Activated CD8-positive, alpha-beta T cell treated with anti-CD3 and anti-CD28 coated beads for 36 hours (primary cell): ENCODE data around the gene PTCHD4. TPM values are rescaled to one million over a fixed set of nuclear protein-coding genes. Genes with fewer than 3 reads are reported as not detected.
"Not testable (repeated sequence)": the region's sequence is repeated elsewhere in the genome, so short reads cannot be mapped to it uniquely, and the experiment has no call there.

Source experiments
- ATAC-seq: fragments of 200-7000 bp; cut with Tn5 transposase; one replicate; pipeline ENCODE4 v1.10.0; 2021; ENCODE audit warnings: mild to moderate bottlenecking, moderate library complexity
- CTCF ChIA-PET: fragments of 350-600 bp; sonication (Branson Sonifier 250); formaldehyde crosslinking; loops from one replicate; lab custom pipeline; 2021; ENCODE audit warnings: antibody characterized with exemption; lab: Charles Lee
- POLR2A ChIA-PET: fragments of 350-600 bp; sonication (Branson Sonifier 250); formaldehyde crosslinking; loops from one replicate; lab custom pipeline; 2021; ENCODE audit warnings: antibody characterized with exemption; lab: Charles Lee
- DNase-seq: peaks from one replicate; pipeline ENCODE4 v3.0.0-alpha.2; 2020
- H3K27ac Mint-ChIP-seq: one replicate; pipeline ENCODE4 v1.8.0; 2021; ENCODE audit warnings: mild to moderate bottlenecking, mixed read lengths
- H3K27me3 Mint-ChIP-seq: one replicate; pipeline ENCODE4 v1.8.0; 2021; ENCODE audit warnings: mixed read lengths
- H3K36me3 Mint-ChIP-seq: one replicate; pipeline ENCODE4 v1.8.0; 2021; ENCODE audit warnings: low read depth, mixed read lengths
- H3K4me1 Mint-ChIP-seq: one replicate; pipeline ENCODE4 v1.8.0; 2021; ENCODE audit warnings: low read depth, mixed read lengths
- H3K4me3 Mint-ChIP-seq: one replicate; pipeline ENCODE4 v1.8.0; 2021; ENCODE audit warnings: mild to moderate bottlenecking, moderate library complexity, mixed read lengths
- H3K9me3 Mint-ChIP-seq: one replicate; pipeline ENCODE4 v1.8.0; 2021; ENCODE audit warnings: mixed read lengths
- CTCF ChIP-seq: fragments of 200-600 bp; IDR thresholded peaks from one replicate; pipeline ENCODE4 v1.8.0; 2022; ENCODE audit warnings: antibody characterized with exemption, mild to moderate bottlenecking
- intact Hi-C: fragments of 100-400 bp; cut with micrococcal nuclease; formaldehyde crosslinking; loops from one replicate; pipeline ENCODE4 v1.10.0; 2022
- total RNA-seq, 2 experiments: library from RNA; stranded (reverse); gene quantifications; one replicate each; pipeline ENCODE4 v1.2.3, GENCODE V29; 2021

PTCHD4 gene
- total RNA-seq, 2 experiments from 2014 or later, result not detected

GRCh38 chr6:48134246-48134645 lies 23.2 kb upstream of the PTCHD4 start:
- no peaks in the 10 kb centered on the region for H3K9me3 Mint-ChIP-seq
- H3K36me3 Mint-ChIP-seq, result no peaks in the 10 kb centered on the region
- DNase-seq, result no peak
- peaks cover 1% of the 10 kb centered on the region for H3K27me3 Mint-ChIP-seq
- TF ChIP-seq CTCF, result no peak
- no peak for ATAC-seq
- ChIA-PET POLR2A (no interaction called here), CTCF (no interaction called here)
- intact Hi-C loops, result no loop called here
- H3K27ac Mint-ChIP-seq, result no peak overlapping the region
- H3K4me1 Mint-ChIP-seq, result no peaks in the 10 kb centered on the region
- H3K4me3 Mint-ChIP-seq, result no peak overlapping the region

- no peaks in the 10 kb centered on the region for H3K9me3 Mint-ChIP-seq
- no peak overlapping the region for H3K4me3 Mint-ChIP-seq
Measured at GRCh38 chr6:48123601-48124000, 12.6 kb upstream of the PTCHD4 start.

DNA sequence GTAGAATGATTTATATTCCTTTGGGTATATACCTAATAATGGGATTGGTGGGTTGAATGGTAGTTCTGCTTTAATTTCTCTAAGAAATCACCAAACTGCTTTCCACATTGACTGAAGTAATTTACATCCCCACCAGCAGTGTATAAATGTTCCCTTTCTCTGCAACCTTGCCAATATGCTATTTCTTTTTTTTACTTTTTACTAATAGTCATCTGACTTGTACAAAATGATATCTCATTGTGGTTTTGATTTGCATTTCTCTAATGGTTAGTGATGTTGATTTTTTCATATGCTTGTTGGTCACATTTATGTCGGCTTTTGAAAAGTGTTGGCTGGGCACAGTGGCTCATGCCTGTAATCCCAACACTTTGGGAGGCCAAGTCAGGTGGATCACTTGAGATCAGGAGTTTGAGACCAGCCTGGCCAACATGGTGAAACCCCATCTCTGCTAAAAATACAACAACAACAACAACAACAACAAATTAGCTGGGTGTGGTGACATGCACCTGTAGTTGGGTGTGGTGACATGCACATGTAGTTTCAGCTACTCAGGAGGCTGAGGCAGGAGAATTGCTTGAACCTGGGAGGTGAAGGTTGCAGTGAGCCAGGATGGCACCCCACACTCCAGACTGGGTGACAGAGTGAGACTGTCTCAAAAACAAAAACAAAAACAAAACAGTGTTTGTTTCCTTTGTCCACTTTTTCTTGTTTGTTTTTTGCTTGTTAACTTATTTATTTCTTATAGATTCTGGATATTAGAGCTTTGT lies 11.2 kb upstream of the PTCHD4 start:
- H3K9me3 Mint-ChIP-seq, H3K27ac Mint-ChIP-seq, H3K4me1 Mint-ChIP-seq, ATAC-seq, POLR2A ChIA-PET, H3K4me3 Mint-ChIP-seq, H3K36me3 Mint-ChIP-seq, DNase-seq, intact Hi-C loops, H3K27me3 Mint-ChIP-seq: not testable (repeated sequence)
- CTCF ChIA-PET, result interaction anchor here (0.6 kb wide), 1 partner anchor 306 kb away, joined by 3 read pairs; no protein-coding TSS in a partner anchor

More at GRCh38 chr6:48123601-48124000, 12.6 kb upstream of the PTCHD4 start:
- Mint-ChIP-seq H3K27ac (no peak overlapping the region), H3K36me3 (no peaks in the 10 kb centered on the region), H3K4me1 (no peaks in the 10 kb centered on the region), H3K27me3 (no peaks in the 10 kb centered on the region)
- ATAC-seq, result no peak
- ChIA-PET CTCF (no interaction called here), POLR2A (no interaction called here)
- intact Hi-C loops, result no loop called here
- TF ChIP-seq CTCF, result no peak
- DNase-seq, result no peak

DNA sequence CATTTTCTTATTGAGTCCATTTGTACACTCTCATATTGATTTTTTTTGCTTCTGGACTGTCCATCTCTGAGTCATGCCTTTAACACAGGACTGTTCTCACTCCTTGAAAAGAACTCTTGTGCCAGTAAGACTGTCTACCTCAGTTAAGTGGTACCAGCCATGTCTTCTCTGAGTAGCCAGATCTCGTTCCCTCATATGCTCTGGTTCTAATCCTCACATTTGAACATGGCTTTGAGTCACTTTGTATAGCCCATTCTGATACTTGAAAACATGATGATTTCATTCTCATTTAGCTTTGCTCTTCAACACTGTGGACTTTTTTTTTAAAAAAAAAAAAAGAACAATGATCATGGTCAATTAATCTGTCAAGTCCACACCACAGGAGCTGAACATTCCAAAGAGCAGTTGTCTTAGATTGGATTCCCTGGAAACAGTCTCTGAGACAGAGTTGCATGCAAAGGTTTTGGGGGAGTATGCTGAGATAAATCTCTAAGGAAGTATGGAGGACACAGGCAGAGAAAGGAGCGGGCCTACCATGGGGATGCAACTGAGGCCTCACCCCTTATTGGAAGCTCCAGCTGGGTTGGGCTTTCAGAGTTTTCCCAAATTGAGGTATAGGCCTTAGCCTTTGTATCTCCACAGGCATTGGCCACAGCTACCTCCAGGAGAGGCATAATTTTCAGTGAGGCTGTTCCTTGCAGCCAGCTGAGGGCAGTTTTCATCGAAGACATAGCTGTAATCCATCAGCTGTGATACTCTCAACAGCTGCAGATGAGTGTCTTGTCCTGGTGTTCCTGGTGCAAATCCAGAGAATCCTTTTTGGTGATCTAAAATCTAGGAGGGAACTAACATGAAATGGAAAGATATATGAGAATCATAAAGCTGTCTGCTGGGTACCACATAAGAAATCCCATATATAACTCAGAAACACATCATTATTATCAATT lies 6.0 kb upstream of the PTCHD4 start:
- Mint-ChIP-seq H3K27ac (no peak overlapping the region), H3K36me3 (no peaks in the 10 kb centered on the region), H3K4me3 (no peak overlapping the region), H3K4me1 (no peaks in the 10 kb centered on the region), H3K9me3 (no peaks in the 10 kb centered on the region), H3K27me3 (no peaks in the 10 kb centered on the region)
- ATAC-seq, result no peak
- CTCF ChIA-PET, result no interaction called here
- TF ChIP-seq CTCF, result no peak
- intact Hi-C loops, result no loop called here
- POLR2A ChIA-PET, result no interaction called here
- no peak for DNase-seq

GRCh38 chr6:48113130-48113529 lies 2.1 kb upstream of the PTCHD4 start:
- CTCF ChIA-PET, result no interaction called here
- no peak for TF ChIP-seq CTCF
- intact Hi-C loops, result no loop called here
- Mint-ChIP-seq H3K27ac (no peak overlapping the region), H3K9me3 (no peaks in the 10 kb centered on the region), H3K4me3 (no peak overlapping the region), H3K27me3 (no peaks in the 10 kb centered on the region), H3K36me3 (no peaks in the 10 kb centered on the region), H3K4me1 (no peaks in the 10 kb centered on the region)
- POLR2A ChIA-PET, result no interaction called here
- ATAC-seq (no peak), DNase-seq (no peak)
